Stimulated activated CD8-positive, alpha-beta memory T cell treated with anti-CD3 and anti-CD28 coated beads, Interleukin-15, amount 100 ng/mL, for 1 hour (primary cell): ENCODE results near the gene TNS1.

Experiments used
- DNase-seq: peaks from one replicate; pipeline ENCODE4 v3.0.0-alpha.2; 2020; ENCODE audit warnings: low read depth

Gene TNS1

GRCh38 chr2:217929757-217930707 lies 72.8 kb downstream of the TNS1 start:
- DNase-seq = no peak

GRCh38 chr2:217929272-217929671 lies 73.5 kb downstream of the TNS1 start:
- DNase-seq = no peak

GRCh38 chr2:217928324-217929181 lies 74.2 kb downstream of the TNS1 start:
- no peak for DNase-seq

- no peak for DNase-seq
These were observed 75.0 kb downstream of the TNS1 start for GRCh38 chr2:217927601-217928323.

GRCh38 chr2:217926801-217927200 lies 76.0 kb downstream of the TNS1 start:
- DNase-seq = no peak

- DNase-seq = no peak
These were observed 78.4 kb downstream of the TNS1 start for GRCh38 chr2:217924346-217924901.

GRCh38 chr2:217923007-217923686 lies 79.6 kb downstream of the TNS1 start:
- no peak for DNase-seq

- DNase-seq = no peak
These were observed 80.4 kb downstream of the TNS1 start for GRCh38 chr2:217922101-217923006.

GRCh38 chr2:217920879-217921603 lies 81.8 kb downstream of the TNS1 start:
- no peak for DNase-seq

GRCh38 chr2:217919781-217920351 lies 82.9 kb downstream of the TNS1 start:
- no peak for DNase-seq

GRCh38 chr2:217919204-217919603 lies 83.6 kb downstream of the TNS1 start:
- DNase-seq = no peak

GRCh38 chr2:217918308-217919024 lies 84.3 kb downstream of the TNS1 start:
- DNase-seq = no peak

- no peak for DNase-seq
These were observed 86.1 kb downstream of the TNS1 start for GRCh38 chr2:217916504-217917254.

- no peak for DNase-seq
These were observed 87.1 kb downstream of the TNS1 start for GRCh38 chr2:217915706-217916105.

GRCh38 chr2:217914878-217915277 lies 87.9 kb downstream of the TNS1 start:
- no peak for DNase-seq

GRCh38 chr2:217914078-217914477 lies 88.7 kb downstream of the TNS1 start:
- DNase-seq = no peak

GRCh38 chr2:217913436-217913835 lies 89.4 kb downstream of the TNS1 start:
- no peak for DNase-seq
